Astrocyte (in vitro differentiated cells and primary cell): ENCODE data around the gene POMT2.

Experiments
- CTCF ChIP-seq: IDR thresholded peaks from 2 replicates; pipeline ENCODE4 v1.5.1; 2011; ENCODE audit warnings: low read depth, mild to moderate bottlenecking, inconsistent platforms, low read length, moderate library complexity; ENCODE audit not compliant: insufficient read depth
- EZH2 ChIP-seq: IDR thresholded peaks from 2 replicates; pipeline ENCODE4 v1.6.1; 2012; ENCODE audit warnings: mild to moderate bottlenecking, low read length, inconsistent platforms; ENCODE audit not compliant: insufficient read depth

DNA sequence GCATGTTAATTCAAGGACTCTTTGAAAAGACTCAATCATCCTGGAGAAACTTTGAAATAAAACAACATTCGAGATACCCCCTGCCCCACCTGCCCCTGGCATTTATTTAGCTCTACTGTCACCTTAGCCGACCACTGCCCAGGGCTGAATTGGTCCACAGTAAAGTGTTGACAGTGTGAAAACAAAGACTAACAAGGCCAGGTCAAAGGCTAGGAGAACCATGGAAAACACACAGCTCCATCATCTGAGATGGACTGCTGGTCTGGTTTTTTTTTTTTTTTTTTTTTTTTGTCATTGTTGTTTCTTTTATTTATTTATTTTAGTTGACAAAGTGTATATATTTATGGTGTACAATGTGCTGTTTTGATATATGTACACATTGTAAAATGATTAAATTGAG lies 25.8 kb upstream of the POMT2 start:
- no peak for TF ChIP-seq CTCF
- no peak for TF ChIP-seq EZH2
